Natural killer cell treated with Interleukin-12 subunit alpha and Interleukin-12 subunit beta and Interleukin-15 and Interleukin-18, amount 100 ng/mL, for 72 hours (primary cell): ENCODE data around the gene PLEKHG1. TPM values are rescaled to one million over a fixed set of nuclear protein-coding genes. Genes with fewer than 3 reads are reported as not detected.

Source experiments
- ATAC-seq, 2 donors: fragments of 150-1000 bp; cut with Tn5 transposase in 1 of 2; sonication (Bioruptor Pico), chemical (Tn5 transposase) in 1 of 2; 2 replicates each; pipeline ENCODE4 v1.10.0; 2021
- DNase-seq: peaks from one replicate; pipeline ENCODE4 v3.0.0; 2022; ENCODE audit warnings: low spot score
- H3K27ac Mint-ChIP-seq, 2 donors: 1 replicate in 1 of 2; 2 replicates in 1 of 2; pipeline ENCODE4 v1.8.0; 2022; ENCODE audit warnings: mixed read lengths in 2 of 2, mild to moderate bottlenecking in 1 of 2, moderate library complexity in 1 of 2
- H3K27me3 Mint-ChIP-seq, 2 donors: 1 replicate in 1 of 2; 2 replicates in 1 of 2; pipeline ENCODE4 v1.8.0; 2022; ENCODE audit warnings: mixed read lengths in 2 of 2
- H3K36me3 Mint-ChIP-seq: one replicate; pipeline ENCODE4 v1.8.0; 2022; ENCODE audit warnings: mixed read lengths
- H3K4me1 Mint-ChIP-seq, 2 donors: 1 replicate in 1 of 2; 2 replicates in 1 of 2; pipeline ENCODE4 v1.8.0; 2022; ENCODE audit warnings: low read depth in 2 of 2, mixed read lengths in 2 of 2, mild to moderate bottlenecking in 1 of 2
- H3K4me3 Mint-ChIP-seq: one replicate; pipeline ENCODE4 v1.8.0; 2022; ENCODE audit warnings: mixed read lengths
- H3K9me3 Mint-ChIP-seq: 2 replicates; pipeline ENCODE4 v1.8.0; 2022; ENCODE audit warnings: mixed read lengths
- total RNA-seq, 2 donors: library from RNA; stranded (reverse); gene quantifications; one replicate each; pipeline ENCODE4 v1.2.3, GENCODE V29; 2022

Gene PLEKHG1
- total RNA-seq, 2 donors from 2014 or later, result 0.29 to 3.3 TPM

GRCh38 chr6:150647051-150647450 lies 47.4 kb downstream of the PLEKHG1 start:
- Mint-ChIP-seq H3K27me3 (peaks cover 3 to 16% of the 10 kb centered on the region in 2 donors), H3K27ac (no peak overlapping the region), H3K4me1 (no peaks in the 10 kb centered on the region), H3K9me3 (no peaks in the 10 kb centered on the region), H3K36me3 (no peaks in the 10 kb centered on the region), H3K4me3 (no peak overlapping the region)
- no peak for ATAC-seq
- no peak for DNase-seq

Other genes with a start within 250 kb of the PLEKHG1 start
- not detected for gene IYD, start 230.9 kb upstream of the PLEKHG1 start, total RNA-seq